NCI-H1105 (cell line): Measurements from ENCODE around the gene RGMB.

Experiments
- DNase-seq: peaks from one replicate; lab custom pipeline; 2025; lab: John Stamatoyannopoulos, UW

RGMB gene

GRCh38 chr5:98785244-98785643 is 11.8 kb downstream of the RGMB start:
- no peak for DNase-seq

- no peak for DNase-seq
Observed at GRCh38 chr5:98786191-98786853, 12.9 kb downstream of the RGMB start.

GRCh38 chr5:98787131-98787719 is 13.8 kb downstream of the RGMB start:
- no peak for DNase-seq

DNA sequence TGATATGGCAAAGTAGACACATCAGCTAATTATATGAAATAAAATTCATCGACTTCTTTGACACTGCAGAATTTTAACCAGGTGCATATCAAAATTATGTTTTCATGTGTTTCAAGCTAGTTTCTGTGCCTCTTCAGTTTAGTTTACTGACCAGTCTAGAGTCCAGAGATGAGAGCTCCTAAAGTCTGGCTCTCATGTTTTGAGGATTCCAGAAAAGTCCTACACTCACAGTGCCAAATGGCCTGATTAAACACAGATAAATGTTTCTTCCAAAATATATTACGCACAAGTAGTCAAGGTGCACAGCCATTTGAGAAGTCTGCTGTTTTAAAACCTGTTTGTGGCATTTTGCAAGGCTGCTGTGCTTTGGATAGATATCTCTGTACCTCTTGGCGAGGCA is 15.6 kb downstream of the RGMB start:
- DNase-seq: no peak

DNA sequence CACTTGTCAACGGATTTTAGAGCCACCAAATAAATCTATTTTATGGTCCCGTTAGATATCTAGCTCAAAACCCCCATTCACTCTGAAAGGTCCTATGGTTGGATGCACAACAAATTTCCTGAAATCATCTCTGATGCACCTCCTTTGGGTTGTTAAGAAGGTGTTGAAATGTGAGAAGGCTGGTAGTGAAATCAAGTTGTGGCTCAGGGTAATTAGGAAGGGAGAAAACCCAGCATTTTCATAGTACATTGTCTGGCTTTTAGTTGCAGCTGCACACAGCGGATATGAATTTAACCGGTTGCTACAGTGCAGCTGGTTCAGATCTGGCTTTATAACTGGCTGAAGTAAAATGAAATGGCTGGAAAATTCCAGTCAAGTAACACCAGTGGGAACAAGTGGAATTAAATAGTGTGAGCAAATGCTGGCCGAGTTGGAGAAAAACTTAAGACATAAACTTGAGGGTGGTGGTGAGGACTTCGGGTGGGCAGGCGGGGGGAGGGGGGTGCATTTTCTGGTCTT is 17.6 kb downstream of the RGMB start:
- no peak for DNase-seq

GRCh38 chr5:98791898-98792580 is 18.6 kb downstream of the RGMB start:
- DNase-seq: no peak

GRCh38 chr5:98793223-98793622 is 19.8 kb downstream of the RGMB start:
- no peak for DNase-seq

- no peak for DNase-seq
Observed at GRCh38 chr5:98794001-98794400, 20.5 kb downstream of the RGMB start.

GRCh38 chr5:98794414-98795080 is 21.1 kb downstream of the RGMB start:
- no peak for DNase-seq

DNA sequence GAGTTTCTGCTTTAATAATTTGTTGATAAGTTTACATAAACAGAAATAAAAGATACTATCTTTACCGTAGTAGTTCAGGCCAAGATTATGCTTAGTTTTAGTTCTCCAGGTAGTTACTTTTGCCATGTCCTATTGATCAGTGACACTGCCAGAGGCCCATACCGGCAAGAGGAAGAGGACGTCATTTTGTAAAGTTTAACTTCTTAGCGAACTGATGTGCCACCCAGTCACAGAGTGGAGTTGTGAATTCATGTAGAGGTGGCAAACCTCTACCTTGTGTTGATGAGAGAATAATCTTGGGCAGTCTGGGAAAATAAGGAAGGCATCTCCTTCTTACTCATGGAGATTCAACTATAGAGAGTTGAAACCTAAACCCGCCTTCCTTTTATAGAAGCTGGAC is 21.8 kb downstream of the RGMB start:
- DNase-seq: no peak

GRCh38 chr5:98796197-98796972 is 22.9 kb downstream of the RGMB start:
- DNase-seq: no peak

DNA sequence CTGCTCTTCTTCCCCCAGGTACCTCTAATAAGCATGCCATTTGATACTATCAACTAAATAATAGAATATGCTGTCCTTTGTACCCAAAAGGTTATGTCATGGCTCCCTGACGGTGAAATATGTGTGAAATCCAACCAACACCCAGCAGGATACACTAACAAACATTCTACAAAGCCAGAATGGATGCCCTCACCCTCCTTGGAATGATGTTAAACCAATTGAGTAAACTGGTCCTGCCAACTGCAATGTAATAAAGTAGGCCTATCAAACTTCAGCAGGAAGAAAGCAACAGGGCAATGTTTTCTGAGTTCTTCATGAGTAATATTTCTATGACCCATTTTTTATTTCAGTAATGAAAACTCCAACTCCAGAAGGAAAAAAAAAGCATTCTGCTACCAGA is 24.9 kb downstream of the RGMB start:
- no peak for DNase-seq

DNA sequence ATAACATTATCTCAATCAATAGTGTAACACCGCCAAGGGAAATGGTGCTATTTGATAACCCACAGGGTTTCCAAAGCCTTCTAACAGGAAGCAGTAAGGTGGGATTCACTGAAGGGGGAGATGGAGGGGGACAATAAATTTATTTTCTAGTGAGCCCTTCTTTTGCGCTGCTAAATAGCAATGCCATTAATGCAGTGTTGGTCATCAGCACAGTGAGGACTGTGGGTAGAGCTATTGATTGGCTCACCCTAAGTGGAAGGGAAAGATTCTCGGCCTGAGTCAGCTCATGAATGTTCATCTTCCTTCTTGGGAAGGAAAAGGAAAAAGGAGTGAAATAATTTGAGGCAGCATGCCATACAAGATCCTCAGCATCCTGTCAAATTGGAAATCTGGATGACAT is 25.4 kb downstream of the RGMB start:
- no peak for DNase-seq

- no peak for DNase-seq
Observed at GRCh38 chr5:98804066-98804465, 30.6 kb downstream of the RGMB start.

GRCh38 chr5:98805070-98805469 is 31.6 kb downstream of the RGMB start:
- no peak for DNase-seq

- no peak for DNase-seq
Observed at GRCh38 chr5:98807806-98808205, 34.3 kb downstream of the RGMB start.

DNA sequence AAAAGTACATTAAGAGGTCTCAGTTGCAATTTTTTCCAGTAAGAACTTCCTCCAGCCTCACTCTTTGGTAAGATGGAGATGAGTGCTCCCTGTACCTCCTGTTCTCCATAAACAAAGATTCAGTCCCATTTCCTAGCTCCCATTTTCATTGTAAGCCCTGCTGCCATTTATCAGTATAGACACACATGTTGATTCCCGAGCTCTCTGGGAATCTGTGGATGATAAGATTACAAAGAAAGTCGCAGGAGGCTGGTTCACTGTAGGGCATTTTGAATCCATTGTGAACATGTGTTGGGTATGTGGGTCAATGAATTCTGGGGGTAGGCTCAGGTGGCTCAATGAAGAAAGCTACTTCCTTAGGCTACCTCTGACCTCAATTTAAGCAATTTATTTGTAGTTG is 36.7 kb downstream of the RGMB start:
- no peak for DNase-seq

GRCh38 chr5:98813755-98814154 is 40.3 kb downstream of the RGMB start:
- no peak for DNase-seq

DNA sequence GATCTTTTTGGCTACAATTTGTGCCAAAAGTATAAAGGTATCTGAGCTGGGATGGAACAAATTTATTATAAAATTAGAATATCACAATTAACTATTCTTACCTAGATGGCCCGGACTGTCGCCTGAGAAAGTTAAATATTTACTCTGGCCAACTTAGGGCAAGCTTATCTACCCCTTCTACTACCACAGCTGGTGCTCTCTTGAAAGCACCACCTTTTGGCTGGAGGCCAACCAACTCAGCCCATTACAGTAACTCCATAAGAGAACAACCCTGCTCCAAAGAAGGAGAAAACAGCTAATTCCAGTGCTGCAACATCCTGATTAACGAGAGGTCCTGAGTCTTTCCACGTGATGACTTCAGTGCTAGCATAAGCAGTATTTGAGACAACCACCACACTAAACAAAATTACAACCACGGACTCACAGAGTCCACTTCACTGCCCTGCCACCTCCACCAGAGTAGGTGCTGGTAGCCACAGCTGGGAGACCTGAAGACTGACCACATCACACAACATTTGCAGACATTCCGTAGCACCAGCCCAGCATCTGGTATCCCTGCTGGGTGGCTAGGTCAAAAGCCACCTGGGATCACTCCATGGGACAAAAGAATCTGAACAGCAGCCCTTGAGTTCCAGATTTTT is 43.2 kb downstream of the RGMB start:
- DNase-seq: peak; percentile 30

DNA sequence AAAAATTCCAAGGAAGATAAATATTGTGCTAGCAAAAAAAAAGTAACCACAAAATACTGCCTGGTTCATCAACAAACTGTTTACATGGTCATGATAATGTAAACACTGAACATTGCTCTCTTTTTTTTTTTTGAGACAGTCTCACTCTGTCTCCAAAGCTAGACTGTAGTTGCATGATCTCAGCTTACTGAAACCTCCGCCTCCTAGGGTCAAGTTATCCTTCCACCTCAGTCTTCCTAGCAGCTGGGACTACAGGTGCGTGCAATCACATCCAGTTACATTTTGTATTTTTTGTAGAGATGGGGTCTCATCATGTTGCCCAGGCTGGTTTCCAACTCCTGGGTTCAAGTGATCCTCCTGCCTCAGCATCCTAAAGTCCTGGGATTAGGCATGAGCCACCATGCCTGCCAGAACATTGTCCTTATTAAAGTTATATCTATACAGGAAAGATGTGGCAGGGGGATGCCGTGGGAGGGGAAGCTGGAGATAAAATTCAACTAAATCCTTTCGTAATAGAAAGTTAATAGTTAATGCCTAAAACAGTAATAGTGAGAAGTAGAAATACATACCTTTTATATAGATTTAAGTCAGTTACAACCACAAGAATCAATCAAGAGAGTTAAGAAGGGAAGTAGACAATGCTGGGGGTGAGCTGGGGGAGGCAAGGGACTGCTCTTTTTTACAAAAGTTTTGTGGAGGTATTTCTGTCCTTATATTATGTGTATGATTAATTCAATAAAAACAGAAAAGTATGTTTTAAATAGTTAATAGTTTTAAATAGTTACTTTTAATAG is 52.3 kb downstream of the RGMB start:
- DNase-seq: no peak

- DNase-seq: peak; percentile 1
Observed at GRCh38 chr5:98827161-98827560, 53.7 kb downstream of the RGMB start.
